Nephron (organoid): Measurements from ENCODE around the gene ZNF548.

ENCODE experiments used
- H3K27ac Mint-ChIP-seq, 3 experiments: 2 replicates each; pipeline ENCODE4 v1.8.0; 2020; ENCODE audit warnings: mixed read lengths in 3 of 3, mild to moderate bottlenecking in 2 of 3, moderate library complexity in 1 of 3
- H3K27me3 Mint-ChIP-seq: 2 replicates; pipeline ENCODE4 v1.8.0; 2021; ENCODE audit warnings: low read depth, mild to moderate bottlenecking, moderate library complexity, mixed read lengths
- H3K36me3 Mint-ChIP-seq: 2 replicates; pipeline ENCODE4 v1.8.0; 2020; ENCODE audit warnings: low read depth, mixed read lengths
- H3K4me1 Mint-ChIP-seq: 2 replicates; pipeline ENCODE4 v1.8.0; 2020; ENCODE audit warnings: mixed read lengths
- H3K4me3 Mint-ChIP-seq, 3 experiments: 2 replicates each; pipeline ENCODE4 v1.8.0; 2020; ENCODE audit warnings: mild to moderate bottlenecking in 3 of 3, mixed read lengths in 3 of 3, moderate library complexity in 2 of 3
- H3K9me3 Mint-ChIP-seq: 2 replicates; pipeline ENCODE4 v1.8.0; 2020; ENCODE audit warnings: mixed read lengths
- TF ChIP-seq, protein P1 (sequence below), 3 experiments: fragments of 200-600 bp; sonication (generic); IDR thresholded peaks; one replicate each; pipeline ENCODE4 v1.5.0; 2021; ENCODE audit warnings: antibody characterized with exemption in 3 of 3; ENCODE audit not compliant: unreplicated experiment in 3 of 3

The ZNF548 gene

GRCh38 chr19:57355916-57356315 lies 33.7 kb upstream of the ZNF548 start:
- Mint-ChIP-seq H3K9me3 (peaks cover 14% of the 10 kb centered on the region), H3K4me1 (peaks cover 26% of the 10 kb centered on the region), H3K4me3 (peak overlapping the region in 2 of 3 experiments; percentile 51 to 75), H3K27me3 (peaks cover 3% of the 10 kb centered on the region), H3K27ac (no peak overlapping the region), H3K36me3 (peaks cover 79% of the 10 kb centered on the region)
- TF ChIP-seq, protein P1, sequence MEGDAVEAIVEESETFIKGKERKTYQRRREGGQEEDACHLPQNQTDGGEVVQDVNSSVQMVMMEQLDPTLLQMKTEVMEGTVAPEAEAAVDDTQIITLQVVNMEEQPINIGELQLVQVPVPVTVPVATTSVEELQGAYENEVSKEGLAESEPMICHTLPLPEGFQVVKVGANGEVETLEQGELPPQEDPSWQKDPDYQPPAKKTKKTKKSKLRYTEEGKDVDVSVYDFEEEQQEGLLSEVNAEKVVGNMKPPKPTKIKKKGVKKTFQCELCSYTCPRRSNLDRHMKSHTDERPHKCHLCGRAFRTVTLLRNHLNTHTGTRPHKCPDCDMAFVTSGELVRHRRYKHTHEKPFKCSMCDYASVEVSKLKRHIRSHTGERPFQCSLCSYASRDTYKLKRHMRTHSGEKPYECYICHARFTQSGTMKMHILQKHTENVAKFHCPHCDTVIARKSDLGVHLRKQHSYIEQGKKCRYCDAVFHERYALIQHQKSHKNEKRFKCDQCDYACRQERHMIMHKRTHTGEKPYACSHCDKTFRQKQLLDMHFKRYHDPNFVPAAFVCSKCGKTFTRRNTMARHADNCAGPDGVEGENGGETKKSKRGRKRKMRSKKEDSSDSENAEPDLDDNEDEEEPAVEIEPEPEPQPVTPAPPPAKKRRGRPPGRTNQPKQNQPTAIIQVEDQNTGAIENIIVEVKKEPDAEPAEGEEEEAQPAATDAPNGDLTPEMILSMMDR (IDR thresholded peaks at IDR 0.05; ENCODE audit: unreplicated experiment in 3 of 3), result no peak

DNA sequence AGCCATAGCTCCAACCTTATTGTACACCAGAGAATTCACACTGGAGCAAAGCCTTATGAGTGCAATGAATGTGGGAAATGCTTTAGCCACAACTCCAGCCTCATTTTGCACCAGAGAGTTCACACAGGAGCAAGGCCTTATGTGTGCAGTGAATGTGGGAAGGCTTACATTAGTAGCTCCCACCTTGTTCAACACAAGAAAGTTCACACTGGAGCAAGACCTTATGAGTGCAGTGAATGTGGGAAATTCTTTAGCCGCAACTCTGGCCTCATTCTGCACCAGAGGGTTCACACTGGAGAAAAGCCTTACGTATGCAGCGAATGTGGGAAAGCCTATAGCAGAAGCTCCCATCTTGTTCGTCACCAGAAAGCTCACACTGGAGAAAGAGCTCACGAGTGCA lies 32.2 kb upstream of the ZNF548 start:
- peaks cover 13% of the 10 kb centered on the region for H3K9me3 Mint-ChIP-seq
- H3K27me3 Mint-ChIP-seq, result no peaks in the 10 kb centered on the region
- TF ChIP-seq, protein P1 (IDR thresholded peaks at IDR 0.05; ENCODE audit: unreplicated experiment in 3 of 3), result no peak
- H3K36me3 Mint-ChIP-seq, result peaks cover 76% of the 10 kb centered on the region
- no peak overlapping the region for H3K4me3 Mint-ChIP-seq
- H3K4me1 Mint-ChIP-seq, result peaks cover 12% of the 10 kb centered on the region
- H3K27ac Mint-ChIP-seq, result no peak overlapping the region

DNA sequence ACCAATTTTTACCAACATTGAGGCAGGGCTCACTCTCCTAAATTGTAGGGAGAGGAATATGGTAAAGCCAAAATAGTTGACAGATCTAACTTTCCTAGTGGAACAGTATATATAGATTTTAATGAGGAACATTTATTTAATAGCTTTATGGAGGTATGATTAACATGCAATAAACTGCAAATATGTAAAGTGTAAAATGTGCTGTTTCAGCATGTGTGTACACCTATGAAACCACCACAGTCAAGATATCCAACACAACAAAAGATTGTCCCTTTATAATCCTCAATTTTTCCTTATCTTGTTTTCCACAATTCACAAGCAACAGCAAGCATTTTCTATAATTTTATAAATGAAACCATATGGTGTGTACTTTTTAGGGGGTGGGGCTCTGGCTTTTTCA lies 30.4 kb upstream of the ZNF548 start:
- Mint-ChIP-seq H3K4me3 (no peak overlapping the region), H3K36me3 (peaks cover 77% of the 10 kb centered on the region), H3K4me1 (peaks cover 18% of the 10 kb centered on the region)

DNA sequence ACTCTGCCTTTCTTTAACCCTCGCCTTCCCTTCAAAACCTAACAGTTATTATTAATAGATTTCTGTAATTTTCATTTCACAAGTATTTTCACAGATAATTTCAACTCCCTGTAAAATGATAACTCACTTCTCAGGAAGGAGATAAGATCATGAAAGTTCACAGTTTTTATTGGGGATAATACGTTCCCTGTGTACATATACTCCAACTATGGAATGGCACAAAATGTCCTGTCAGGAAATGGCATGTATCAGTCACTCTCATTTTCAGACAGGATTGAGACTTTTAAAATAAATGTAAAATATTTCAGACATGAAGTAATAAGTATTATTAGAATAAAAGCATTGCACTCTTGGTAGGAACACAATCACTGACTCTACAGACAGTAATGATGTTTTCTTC lies 27.2 kb upstream of the ZNF548 start:
- TF ChIP-seq, protein P1 (IDR thresholded peaks at IDR 0.05; ENCODE audit: unreplicated experiment in 3 of 3), result no peak
- Mint-ChIP-seq H3K36me3 (peaks cover 58% of the 10 kb centered on the region), H3K4me1 (peaks cover 19% of the 10 kb centered on the region), H3K27ac (peak overlapping the region; percentile 92 to 98 (median 97)), H3K27me3 (no peaks in the 10 kb centered on the region), H3K4me3 (peak overlapping the region; percentile 95 to 98 (median 96)), H3K9me3 (peaks cover 19% of the 10 kb centered on the region)

More for the DNA sequence above, 30.4 kb upstream of the ZNF548 start:
- Mint-ChIP-seq H3K27ac (no peak overlapping the region), H3K27me3 (no peaks in the 10 kb centered on the region), H3K9me3 (peaks cover 23% of the 10 kb centered on the region)
- TF ChIP-seq, protein P1 (IDR thresholded peaks at IDR 0.05; ENCODE audit: unreplicated experiment in 3 of 3), result no peak

GRCh38 chr19:57362997-57363687 lies 26.5 kb upstream of the ZNF548 start, which contains the start of the genes TRAPPC2B and ZNF547:
TRAPPC2B (plus strand) TSS chr19:57363551; CDS start chr19:57364834, 1,283 bp downstream.
ZNF547 (plus strand) TSS chr19:57363551; CDS start chr19:57368556, 5,005 bp downstream.
- Mint-ChIP-seq H3K36me3 (peaks cover 57% of the 10 kb centered on the region), H3K4me1 (peaks cover 19% of the 10 kb centered on the region), H3K9me3 (peaks cover 19% of the 10 kb centered on the region), H3K27me3 (no peaks in the 10 kb centered on the region), H3K27ac (peak within 1 kb of the TSS; percentile 92 to 98 (median 97)), H3K4me3 (peak within 1 kb of the TSS; percentile 95 to 98 (median 96))
- TF ChIP-seq, protein P1 (IDR thresholded peaks at IDR 0.05; ENCODE audit: unreplicated experiment in 3 of 3), result no peak
